ENCODE data around the gene BBIP1.

DNA sequence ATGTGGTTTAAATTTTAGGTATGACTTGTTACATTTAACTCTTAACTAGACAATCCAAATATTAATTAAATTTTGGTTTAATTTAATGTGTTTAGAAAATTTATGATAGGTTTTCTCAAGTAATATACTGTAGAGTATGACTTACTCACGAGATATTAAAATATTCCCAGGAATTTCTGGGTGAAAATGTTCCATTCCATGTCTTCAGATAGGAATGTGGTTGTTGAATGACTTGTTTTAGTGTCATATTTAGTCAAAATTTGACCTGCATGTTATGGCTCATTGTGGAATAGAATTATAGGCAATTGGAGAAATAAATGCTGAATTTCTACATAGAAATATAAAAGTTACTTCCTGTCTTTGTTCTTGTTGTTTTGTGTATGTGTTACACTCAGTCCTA, 47.2 kb upstream of the BBIP1 start:
- TF ChIP-seq EZH2phosphoT487 (IDR thresholded peaks at IDR 0.05; ENCODE audit: borderline replicate concordance, low read length), result no peak
- TF ChIP-seq, protein P1, sequence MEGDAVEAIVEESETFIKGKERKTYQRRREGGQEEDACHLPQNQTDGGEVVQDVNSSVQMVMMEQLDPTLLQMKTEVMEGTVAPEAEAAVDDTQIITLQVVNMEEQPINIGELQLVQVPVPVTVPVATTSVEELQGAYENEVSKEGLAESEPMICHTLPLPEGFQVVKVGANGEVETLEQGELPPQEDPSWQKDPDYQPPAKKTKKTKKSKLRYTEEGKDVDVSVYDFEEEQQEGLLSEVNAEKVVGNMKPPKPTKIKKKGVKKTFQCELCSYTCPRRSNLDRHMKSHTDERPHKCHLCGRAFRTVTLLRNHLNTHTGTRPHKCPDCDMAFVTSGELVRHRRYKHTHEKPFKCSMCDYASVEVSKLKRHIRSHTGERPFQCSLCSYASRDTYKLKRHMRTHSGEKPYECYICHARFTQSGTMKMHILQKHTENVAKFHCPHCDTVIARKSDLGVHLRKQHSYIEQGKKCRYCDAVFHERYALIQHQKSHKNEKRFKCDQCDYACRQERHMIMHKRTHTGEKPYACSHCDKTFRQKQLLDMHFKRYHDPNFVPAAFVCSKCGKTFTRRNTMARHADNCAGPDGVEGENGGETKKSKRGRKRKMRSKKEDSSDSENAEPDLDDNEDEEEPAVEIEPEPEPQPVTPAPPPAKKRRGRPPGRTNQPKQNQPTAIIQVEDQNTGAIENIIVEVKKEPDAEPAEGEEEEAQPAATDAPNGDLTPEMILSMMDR (IDR thresholded peaks at IDR 0.05; ENCODE audit: low read depth, low read length, poor library complexity, severe bottlenecking), result no peak
